ENCODE measurements around the gene IL17C. TPM values are rescaled to one million over a fixed set of nuclear protein-coding genes. Genes with fewer than 3 reads are reported as not detected.

IL17C gene
- total and polyA plus RNA-seq, 11 donors: not detected

DNA sequence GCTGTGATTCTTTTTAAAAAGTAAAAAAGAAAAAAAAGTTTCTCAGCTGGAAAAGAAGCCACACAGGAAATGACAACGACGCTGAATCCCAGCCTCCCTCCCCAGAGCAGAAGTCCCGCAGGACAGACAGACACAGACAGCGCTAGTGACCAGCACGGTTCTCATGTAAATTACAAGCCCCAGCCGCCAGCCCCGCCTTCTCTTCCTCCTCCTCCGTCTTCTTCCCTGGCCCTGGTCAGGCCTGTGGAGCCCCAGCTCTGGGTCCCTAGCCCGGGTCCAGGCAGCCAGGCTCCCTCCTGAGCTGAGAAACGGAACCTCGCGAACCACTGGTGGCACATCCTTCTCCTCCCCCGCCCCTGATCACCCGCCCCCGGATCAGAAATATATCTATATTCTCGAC is 7.0 kb upstream of the IL17C start:
- peak; percentile 37 to 74 (median 50) for DNase-seq
- intact Hi-C loops (cut with DNase I): no loop called here
- no peak overlapping the region for H3K4me3 ChIP-seq
- TF ChIP-seq POLR2A (IDR thresholded peaks at IDR 0.05): no peak
- no peak for TF ChIP-seq CTCF (IDR thresholded peaks at IDR 0.05)
- no peak for ATAC-seq
- peaks cover 0 to 64% (median 49%) of the 10 kb centered on the region in 9 donors for H3K36me3 ChIP-seq
- H3K4me1 ChIP-seq: peaks cover 0 to 42% (median 22%) of the 10 kb centered on the region in 12 donors
- H3K27ac ChIP-seq: peak overlapping the region in 8 of 12 donors; percentile 1 to 74 (median 40)
- peaks cover 0 to 15% (median 0%) of the 10 kb centered on the region in 9 donors for H3K27me3 ChIP-seq
- H3K9me3 ChIP-seq: no peaks in the 10 kb centered on the region
- 63 to 74% (median 70%) methylated on average over 16 of the region's 16 CpGs for WGBS, 4 donors

DNA sequence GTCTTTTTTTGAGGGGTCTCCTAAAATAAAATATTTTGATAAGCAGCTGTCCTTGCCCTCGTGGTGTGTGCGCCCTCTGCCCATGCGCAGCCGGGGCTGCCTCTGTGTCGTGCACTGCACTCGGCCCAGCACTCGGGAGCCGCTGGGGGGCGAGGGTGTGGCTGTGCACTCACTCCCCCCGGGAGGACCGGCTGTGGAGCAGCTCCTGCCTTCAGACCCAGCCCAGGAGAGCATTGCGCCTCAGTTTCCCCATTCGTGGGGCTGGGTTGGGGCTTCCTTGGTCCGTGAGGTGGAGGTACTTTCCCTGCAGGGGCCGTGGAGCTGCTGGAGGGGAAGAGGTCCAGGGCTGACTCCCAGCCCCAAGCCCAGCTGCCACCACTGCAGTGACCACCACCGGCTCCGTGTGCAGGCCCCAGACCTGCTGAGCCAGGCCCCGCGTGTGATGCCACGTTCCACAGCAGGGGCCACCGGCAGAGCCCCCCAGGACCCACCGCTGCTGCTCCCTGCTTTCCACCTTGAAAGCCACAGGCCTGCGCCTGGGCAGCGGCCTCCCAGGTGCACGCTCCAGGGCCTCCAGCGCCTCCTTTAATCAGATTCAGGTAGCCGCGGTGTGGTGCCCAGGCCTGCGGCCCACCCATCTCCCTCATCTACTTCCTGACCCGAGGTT is 6.3 kb upstream of the IL17C start:
- no peaks in the 10 kb centered on the region for H3K9me3 ChIP-seq
- peaks cover 0 to 42% (median 22%) of the 10 kb centered on the region in 12 donors for H3K4me1 ChIP-seq
- no peak for DNase-seq
- H3K4me3 ChIP-seq: no peak overlapping the region
- no peak for TF ChIP-seq CTCF (IDR thresholded peaks at IDR 0.05)
- no peak for TF ChIP-seq POLR2A (IDR thresholded peaks at IDR 0.05)
- peak overlapping the region in 4 of 12 donors; percentile 1 to 42 (median 30) for H3K27ac ChIP-seq
- intact Hi-C loops (cut with DNase I): no loop called here
- ATAC-seq: no peak
- peaks cover 0 to 57% (median 42%) of the 10 kb centered on the region in 9 donors for H3K36me3 ChIP-seq
- 82 to 93% (median 87%) methylated on average over 19 to 30 of the region's 30 CpGs for WGBS, 4 donors
- peaks cover 0 to 21% (median 0%) of the 10 kb centered on the region in 9 donors for H3K27me3 ChIP-seq

GRCh38 chr16:88632587-88632930 is 5.8 kb upstream of the IL17C start:
- peaks cover 0 to 52% (median 41%) of the 10 kb centered on the region in 9 donors for H3K36me3 ChIP-seq
- peaks cover 0 to 42% (median 22%) of the 10 kb centered on the region in 12 donors for H3K4me1 ChIP-seq
- TF ChIP-seq POLR2A (IDR thresholded peaks at IDR 0.05) (no peak), CTCF (IDR thresholded peaks at IDR 0.05) (no peak)
- H3K27me3 ChIP-seq: peaks cover 0 to 25% (median 0%) of the 10 kb centered on the region in 9 donors
- WGBS, 4 donors: 89 to 94% (median 92%) methylated on average over 11 of the region's 11 CpGs
- no peak overlapping the region for H3K4me3 ChIP-seq
- no peak overlapping the region for H3K27ac ChIP-seq
- no peak for ATAC-seq
- DNase-seq: no peak
- intact Hi-C loops (cut with DNase I): no loop called here
- no peaks in the 10 kb centered on the region for H3K9me3 ChIP-seq

- peak in 3 of 4 donors; percentile 6 to 25 (median 19) for ATAC-seq
Observed at GRCh38 chr16:88633684-88634140, 4.7 kb upstream of the IL17C start.

More at GRCh38 chr16:88633684-88634140, 4.7 kb upstream of the IL17C start:
- peak in 2 of 5 donors; percentile 40 to 68 for DNase-seq
- Histone ChIP-seq H3K4me3 (peak overlapping the region in 10 of 12 donors; percentile 20 to 62 (median 50)), H3K27me3 (peaks cover 4 to 36% (median 10%) of the 10 kb centered on the region in 9 donors), H3K4me1 (peaks cover 0 to 32% (median 16%) of the 10 kb centered on the region in 12 donors), H3K9me3 (no peaks in the 10 kb centered on the region), H3K27ac (peak overlapping the region in 1 of 12 donors; percentile 83), H3K36me3 (peaks cover 0 to 42% (median 36%) of the 10 kb centered on the region in 9 donors)
- WGBS, 4 donors: 55 to 72% (median 60%) methylated on average over 16 to 23 of the region's 23 CpGs
- peak in 8 of 12 donors; percentile 9 to 39 (median 26) for TF ChIP-seq CTCF (IDR thresholded peaks at IDR 0.05)
- TF ChIP-seq POLR2A (IDR thresholded peaks at IDR 0.05): no peak
- intact Hi-C loops (cut with DNase I): no loop called here
